Measurements from ENCODE around the gene RIOK1. TPM values are rescaled to one million over a fixed set of nuclear protein-coding genes. Genes with fewer than 3 reads are reported as not detected.

Gene RIOK1
- total and polyA plus RNA-seq, 2 of the 13 experiments (the other 11 are each of a cell fraction or from before 2014, with no cell fraction given), result 9.4 to 37.8 TPM

- no peak for TF ChIP-seq STAT6 (CRISPR knock-in tag; IDR thresholded peaks at IDR 0.05; ENCODE audit: borderline replicate concordance)
- TF ChIP-seq ZMYM4 (CRISPR knock-in tag; IDR thresholded peaks at IDR 0.05), result peak; percentile 41; the same call in 1 of the 2 replicates
- TF ChIP-seq DMTF1 (CRISPR knock-in tag; IDR thresholded peaks at IDR 0.05), result no peak
- peak; percentile 69; the same call in 1 of the 2 replicates for TF ChIP-seq NFKB2 (CRISPR knock-in tag; IDR thresholded peaks at IDR 0.05; ENCODE audit: borderline replicate concordance)
- TF ChIP-seq ATF5 (CRISPR knock-in tag; IDR thresholded peaks at IDR 0.05; ENCODE audit: low read depth), result no peak
- TF ChIP-seq HMGA1 (CRISPR knock-in tag; conservative IDR thresholded peaks at IDR 0.05), result no peak
- peak; percentile 37 for TF ChIP-seq RBM39 (IDR thresholded peaks at IDR 0.05; ENCODE audit: low read depth, low read length, poor library complexity, severe bottlenecking)
- TF ChIP-seq ATRX (CRISPR knock-in tag; IDR thresholded peaks at IDR 0.05; ENCODE audit: borderline replicate concordance), result no peak
- TF ChIP-seq YEATS4 (CRISPR knock-in tag; IDR thresholded peaks at IDR 0.05; ENCODE audit: borderline replicate concordance), result peak; percentile 28; the same call in 1 of the 2 replicates
- TF ChIP-seq ZNF232 (CRISPR knock-in tag; IDR thresholded peaks at IDR 0.05; ENCODE audit: borderline replicate concordance), result no peak
- no peak for TF ChIP-seq ZNF761 (CRISPR knock-in tag; conservative IDR thresholded peaks at IDR 0.05)
- no peak for TF ChIP-seq KDM3A (CRISPR knock-in tag; IDR thresholded peaks at IDR 0.05; ENCODE audit: low read depth)
- no peak for TF ChIP-seq U2AF1 (optimal IDR thresholded peaks at IDR 0.05; ENCODE audit: low read depth, low read length)
- no peak for TF ChIP-seq ZNF224 (CRISPR knock-in tag; IDR thresholded peaks at IDR 0.05)
- no peak for TF ChIP-seq ZBTB25 (CRISPR knock-in tag; IDR thresholded peaks at IDR 0.05)
- TF ChIP-seq ZNF672 (CRISPR knock-in tag; IDR thresholded peaks at IDR 0.05), result no peak
- TF ChIP-seq BHLHE40 (IDR thresholded peaks at IDR 0.05; ENCODE audit: low read length), result no peak
- TF ChIP-seq ASH2L (IDR thresholded peaks at IDR 0.05; ENCODE audit: insufficient read length, low read depth, low read length), result peak; percentile 34
- no peak for TF ChIP-seq ELF3 (CRISPR knock-in tag; IDR thresholded peaks at IDR 0.05)
- no peak for TF ChIP-seq NONO (IDR thresholded peaks at IDR 0.05)
- TF ChIP-seq NONO (CRISPR knock-in tag; conservative IDR thresholded peaks at IDR 0.05), result no peak
- no peak for TF ChIP-seq JARID2 (CRISPR knock-in tag; IDR thresholded peaks at IDR 0.05; ENCODE audit: insufficient replicate concordance)
- no peak for TF ChIP-seq ZNF24 (IDR thresholded peaks at IDR 0.05)
- no peak for TF ChIP-seq ATF1 (CRISPR knock-in tag; IDR thresholded peaks at IDR 0.05)
- TF ChIP-seq ZFY (CRISPR knock-in tag; IDR thresholded peaks at IDR 0.05), result peak; percentile 47
Measured at GRCh38 chr6:7431674-7432390, 42.2 kb downstream of the RIOK1 start (continued).

Data from HepG2 (cell line).